GM21717 (cell line): ENCODE measurements around the gene ADGRV1.
A peak's percentile ranks its signal among the peaks of the same experiment; 100 is the strongest.

Source experiments
- ATAC-seq: cut with Tn5 transposase; IDR thresholded peaks from one replicate; pipeline ENCODE4 v1.9.1; 2021; ENCODE audit warnings: mild to moderate bottlenecking, moderate library complexity; ENCODE audit not compliant: unreplicated experiment

Gene ADGRV1

GRCh38 chr5:91092859-91093783 is 534.5 kb downstream of the ADGRV1 start:
- ATAC-seq: no peak

GRCh38 chr5:91095313-91095712 is 536.7 kb downstream of the ADGRV1 start:
- no peak for ATAC-seq

- ATAC-seq: no peak
Observed at GRCh38 chr5:91095786-91096385, 537.3 kb downstream of the ADGRV1 start.

- no peak for ATAC-seq
Observed at GRCh38 chr5:91098541-91098940, 539.9 kb downstream of the ADGRV1 start.

GRCh38 chr5:91101600-91102379 is 543.2 kb downstream of the ADGRV1 start:
- peak; percentile 97 for ATAC-seq

GRCh38 chr5:91103353-91104061 is 544.9 kb downstream of the ADGRV1 start:
- ATAC-seq: no peak

- no peak for ATAC-seq
Observed at GRCh38 chr5:91104062-91104448, 545.5 kb downstream of the ADGRV1 start.

- ATAC-seq: no peak
Observed at GRCh38 chr5:91106842-91107511, 548.4 kb downstream of the ADGRV1 start.

- ATAC-seq: no peak
Observed at GRCh38 chr5:91109634-91110033, 551.0 kb downstream of the ADGRV1 start.

GRCh38 chr5:91110686-91111085 is 552.1 kb downstream of the ADGRV1 start:
- no peak for ATAC-seq

GRCh38 chr5:91111473-91112238 is 553.1 kb downstream of the ADGRV1 start:
- ATAC-seq: no peak

- ATAC-seq: no peak
Observed at GRCh38 chr5:91114658-91115057, 556.1 kb downstream of the ADGRV1 start.

- no peak for ATAC-seq
Observed at GRCh38 chr5:91118354-91118753, 559.8 kb downstream of the ADGRV1 start.

GRCh38 chr5:91118796-91119195 is 560.2 kb downstream of the ADGRV1 start:
- no peak for ATAC-seq

- ATAC-seq: no peak
Observed at GRCh38 chr5:91119217-91119616, 560.6 kb downstream of the ADGRV1 start.

GRCh38 chr5:91119981-91120850 is 561.6 kb downstream of the ADGRV1 start:
- no peak for ATAC-seq

- ATAC-seq: no peak
Observed at GRCh38 chr5:91121347-91121993, 562.9 kb downstream of the ADGRV1 start.

- no peak for ATAC-seq
Observed at GRCh38 chr5:91122651-91123050, 564.1 kb downstream of the ADGRV1 start.
